HG02759 (cell line): ENCODE data around the gene SLC29A1.
"Not testable (repeated sequence)": the region's sequence is repeated elsewhere in the genome, so short reads cannot be mapped to it uniquely, and the experiment has no call there.

ENCODE experiments used
- ATAC-seq: cut with Tn5 transposase; IDR thresholded peaks from one replicate; pipeline ENCODE4 v1.9.1; 2021; ENCODE audit warnings: mild to moderate bottlenecking, moderate library complexity; ENCODE audit not compliant: unreplicated experiment

SLC29A1 gene

DNA sequence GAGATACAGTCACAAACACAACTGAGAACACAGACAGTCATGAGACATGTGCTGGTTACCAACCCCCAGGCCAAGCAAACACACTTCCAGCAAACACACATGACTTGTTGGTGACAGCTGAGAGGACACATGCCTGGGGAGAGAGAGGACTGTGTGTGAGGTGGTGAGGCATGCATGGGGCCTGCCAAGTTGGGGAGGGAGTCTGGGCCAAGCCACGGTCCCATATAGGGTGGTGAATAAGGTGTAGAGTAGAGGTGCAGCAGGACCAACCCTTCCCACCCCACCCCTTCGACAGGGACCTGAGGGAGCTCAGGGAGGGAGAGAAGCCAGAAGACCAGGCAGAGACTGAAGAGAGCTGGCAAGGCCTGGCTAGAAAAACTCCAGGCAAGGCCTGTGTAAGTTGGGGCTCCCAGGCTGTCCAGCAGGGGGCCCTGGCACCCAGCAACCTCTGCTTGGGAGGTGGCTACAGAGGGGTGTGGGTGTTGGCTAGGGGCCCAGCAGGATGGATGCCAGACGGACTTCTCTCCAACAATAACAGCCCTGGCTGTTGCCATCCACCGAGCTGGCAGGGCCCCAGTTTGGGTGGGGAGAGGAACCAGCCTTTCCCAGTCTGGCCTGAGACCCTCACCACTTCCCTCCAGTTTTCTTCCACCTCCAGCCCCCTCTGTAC lies 2.0 kb upstream of the SLC29A1 start:
- peak; percentile 39 for ATAC-seq

DNA sequence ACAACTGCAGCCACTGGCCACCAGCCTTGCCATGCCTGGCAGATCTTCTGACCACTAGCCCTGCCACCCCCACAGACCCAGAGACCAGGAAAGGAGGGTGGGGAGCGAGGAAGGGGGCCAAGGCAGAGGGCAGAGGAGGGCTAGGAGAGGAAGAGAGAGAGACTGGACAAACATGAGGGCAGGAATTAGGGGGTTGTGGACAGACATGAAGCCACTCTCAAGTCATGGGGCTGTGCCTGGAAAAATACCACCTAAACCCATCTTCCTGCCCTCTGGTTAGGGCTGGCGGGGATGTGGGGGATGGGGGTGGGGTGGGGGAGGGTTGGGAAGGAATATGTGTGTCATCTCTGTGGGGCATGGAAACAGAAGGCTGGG lies 1.4 kb upstream of the SLC29A1 start:
- no peak for ATAC-seq

DNA sequence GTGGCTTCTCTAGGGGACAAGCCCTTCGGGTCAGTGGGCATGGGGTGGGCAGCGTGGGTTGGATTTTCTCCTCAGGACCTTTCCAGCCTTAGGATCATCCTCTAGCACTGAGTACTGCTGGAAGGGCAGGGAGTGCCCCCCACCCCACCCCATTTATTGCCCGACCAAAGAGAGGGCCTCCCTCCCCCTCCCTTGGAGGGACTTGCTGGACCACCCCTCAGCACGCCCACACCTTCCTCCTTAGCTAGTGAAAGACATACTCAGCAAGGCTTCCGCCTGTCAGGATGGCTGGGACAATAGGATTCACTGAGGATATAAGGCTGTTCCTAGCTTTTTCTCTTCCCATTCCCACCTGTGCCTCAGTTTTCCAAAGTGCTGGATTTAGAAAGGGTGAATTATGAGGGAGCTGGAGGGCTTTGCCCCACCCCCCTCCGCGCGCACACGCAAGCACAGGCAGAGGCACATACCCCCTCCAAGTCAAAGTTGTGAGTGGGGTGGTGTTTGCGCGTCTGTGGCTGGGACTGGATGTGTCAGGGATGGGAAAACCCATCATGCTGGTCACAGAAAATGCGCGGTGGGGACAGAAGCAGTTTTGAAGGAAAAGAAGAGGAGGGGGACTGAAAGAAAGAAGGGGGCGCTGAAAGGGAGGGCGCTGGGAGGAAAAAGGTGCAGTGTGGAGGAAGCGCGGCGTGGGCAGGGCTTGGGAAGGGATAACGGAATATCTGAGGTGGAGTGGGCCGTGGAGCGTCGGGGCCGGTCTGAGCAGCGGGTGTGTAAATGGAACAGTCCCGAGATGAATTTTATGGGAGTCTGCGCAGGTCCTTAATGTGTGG lies 693 bp upstream of the SLC29A1 start:
- no peak for ATAC-seq

DNA sequence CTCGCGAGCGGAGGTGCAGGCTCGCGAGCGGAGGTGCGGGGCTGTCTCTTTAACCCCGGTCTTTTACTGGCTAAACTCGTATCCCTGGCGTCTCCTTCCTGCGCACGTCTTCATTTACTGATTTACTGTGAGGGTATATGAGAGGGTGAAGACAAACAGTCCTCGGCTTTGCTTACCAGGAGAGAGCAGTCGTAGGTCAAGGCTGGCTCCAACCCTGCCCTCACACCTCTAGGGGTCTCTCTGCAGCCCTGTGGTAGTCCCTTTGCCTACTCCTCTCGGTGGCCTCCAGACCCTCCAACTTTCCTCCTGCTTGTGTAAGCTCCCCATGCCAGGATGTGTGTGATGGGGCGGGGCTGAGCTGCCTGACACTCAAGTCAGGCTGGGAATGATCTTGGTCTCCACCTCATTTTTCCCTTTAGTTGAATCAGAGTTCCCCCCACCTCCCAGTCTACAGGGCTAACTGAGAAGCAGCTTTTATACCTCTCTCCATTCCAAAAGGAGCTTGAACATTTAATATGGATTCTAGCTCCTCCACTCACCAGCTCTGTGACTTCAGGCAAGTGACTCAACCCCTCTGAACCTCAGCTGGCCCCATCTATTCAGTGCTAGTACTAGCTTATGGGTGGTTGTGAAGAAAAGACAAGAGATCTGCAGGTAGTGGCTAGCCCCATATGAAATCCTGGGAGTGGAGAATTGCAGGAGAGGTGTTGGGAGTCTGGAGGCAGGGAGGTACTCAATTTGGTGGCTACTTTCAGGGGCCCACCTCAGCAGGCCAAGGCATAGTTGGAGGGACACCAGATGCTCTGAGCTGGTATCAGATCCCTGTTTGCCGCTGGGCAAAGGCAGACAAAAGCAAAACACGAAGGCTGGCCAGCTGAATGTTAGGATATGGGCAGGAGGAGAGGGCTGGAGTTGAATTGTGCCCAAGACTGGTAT lies 902 bp downstream of the SLC29A1 start:
- ATAC-seq: peak; percentile 9

DNA sequence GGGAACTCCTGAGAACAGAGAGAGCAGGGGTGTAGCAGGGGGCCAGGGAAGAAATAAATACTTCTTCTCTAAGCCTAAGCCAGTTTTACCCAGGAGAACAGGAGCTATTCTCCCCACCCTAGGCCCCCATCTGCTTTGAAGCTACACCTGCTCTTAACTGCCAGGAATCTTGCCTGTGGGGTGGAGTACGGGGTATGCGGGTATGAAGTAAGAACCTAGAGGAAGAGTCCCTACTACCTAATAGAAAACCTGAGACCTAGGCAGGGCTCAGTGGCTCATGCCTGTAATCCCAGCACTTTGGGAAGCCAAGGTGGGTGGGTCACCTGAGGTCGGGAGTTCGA lies 1.5 kb downstream of the SLC29A1 start:
- ATAC-seq: no peak

GRCh38 chr6:44225579-44226325 lies 2.4 kb downstream of the SLC29A1 start:
- no peak for ATAC-seq

DNA sequence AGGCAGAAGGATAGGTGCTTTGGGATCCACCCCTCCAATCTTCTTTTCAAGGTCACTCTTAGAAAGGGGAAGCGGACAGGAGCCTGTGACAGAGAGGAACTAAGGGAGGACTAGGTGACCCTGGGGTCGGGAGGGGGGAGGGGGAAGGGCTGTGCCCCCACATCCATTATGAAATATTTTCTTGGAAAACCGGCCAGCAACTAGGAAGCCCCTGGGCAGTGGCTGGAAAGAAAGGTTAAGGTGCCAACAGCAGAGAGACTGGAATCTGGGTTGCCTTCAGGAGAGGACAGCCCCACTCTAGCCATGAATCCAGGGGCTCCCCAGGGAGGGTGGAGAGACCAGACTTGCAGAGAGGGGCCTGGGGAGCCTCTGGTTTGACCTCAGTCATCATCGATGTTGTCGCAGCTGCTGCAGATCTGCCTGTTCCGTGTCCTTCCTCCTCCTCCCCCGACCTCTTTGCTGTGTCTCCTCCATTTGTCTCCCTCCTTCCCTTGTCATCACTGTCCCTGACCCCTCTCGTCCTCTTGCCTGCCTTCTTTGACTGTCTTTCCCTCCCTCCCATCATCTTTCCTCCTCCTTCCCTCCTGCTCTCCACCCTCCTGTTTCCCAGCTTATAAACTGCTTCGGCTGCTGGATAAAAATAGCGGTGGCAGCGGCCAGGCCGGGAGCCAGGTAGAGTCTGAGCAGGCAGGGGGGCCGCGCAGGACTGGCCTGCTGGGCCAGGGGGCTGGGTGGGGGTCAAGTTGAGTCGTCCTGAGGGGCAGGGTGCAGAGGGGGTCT lies 3.2 kb downstream of the SLC29A1 start:
- no peak for ATAC-seq

DNA sequence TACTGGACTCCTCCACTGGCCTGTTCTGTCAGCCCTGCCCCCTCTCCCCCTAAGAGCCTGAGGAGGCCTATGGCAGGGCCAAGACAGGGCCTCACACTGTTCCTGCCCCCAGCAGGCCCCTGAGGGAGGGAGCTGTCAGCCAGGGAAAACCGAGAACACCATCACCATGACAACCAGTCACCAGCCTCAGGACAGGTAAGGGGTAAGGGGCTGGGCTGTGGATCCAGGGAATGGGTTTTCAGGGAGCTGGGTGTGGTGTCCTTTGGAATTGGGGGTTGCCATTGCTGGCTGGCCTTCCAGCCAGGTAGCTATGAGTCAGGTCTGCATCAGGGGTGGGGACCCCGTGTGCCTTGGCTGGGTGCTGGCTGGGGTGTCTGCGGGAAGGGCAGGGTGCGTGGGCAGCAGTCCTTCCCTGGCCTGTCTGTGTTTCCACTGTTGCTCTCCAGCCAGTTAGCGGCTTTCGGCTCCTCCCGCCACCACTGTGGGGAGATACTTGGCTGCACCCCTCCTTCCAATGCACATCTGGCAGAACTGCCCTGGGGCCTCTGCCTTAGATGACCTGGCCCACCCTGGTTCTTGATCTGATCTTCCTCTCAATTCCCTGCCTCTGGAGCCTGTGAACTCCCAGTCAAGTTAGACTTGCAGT lies 3.9 kb downstream of the SLC29A1 start:
- ATAC-seq: no peak

DNA sequence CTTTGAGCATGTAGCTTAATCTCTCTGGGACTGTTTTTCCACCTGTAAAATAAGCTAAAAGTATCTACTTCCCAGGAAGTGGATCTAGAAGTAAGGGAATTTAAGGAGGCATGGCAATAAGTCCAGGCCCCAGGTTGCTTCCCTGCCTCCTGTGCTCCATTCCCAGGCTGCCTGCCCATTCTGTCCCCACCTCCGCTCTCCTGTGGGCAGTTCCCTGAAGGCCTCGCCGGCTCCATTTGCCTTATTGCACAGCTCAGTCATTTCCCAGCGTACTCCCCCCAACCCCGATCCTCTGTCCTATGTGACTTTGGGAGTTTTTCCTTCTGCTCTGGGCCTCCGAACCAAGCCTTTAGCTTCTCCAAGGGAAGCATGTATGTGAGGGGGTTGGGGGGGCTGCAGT lies 4.6 kb downstream of the SLC29A1 start:
- ATAC-seq: no peak

DNA sequence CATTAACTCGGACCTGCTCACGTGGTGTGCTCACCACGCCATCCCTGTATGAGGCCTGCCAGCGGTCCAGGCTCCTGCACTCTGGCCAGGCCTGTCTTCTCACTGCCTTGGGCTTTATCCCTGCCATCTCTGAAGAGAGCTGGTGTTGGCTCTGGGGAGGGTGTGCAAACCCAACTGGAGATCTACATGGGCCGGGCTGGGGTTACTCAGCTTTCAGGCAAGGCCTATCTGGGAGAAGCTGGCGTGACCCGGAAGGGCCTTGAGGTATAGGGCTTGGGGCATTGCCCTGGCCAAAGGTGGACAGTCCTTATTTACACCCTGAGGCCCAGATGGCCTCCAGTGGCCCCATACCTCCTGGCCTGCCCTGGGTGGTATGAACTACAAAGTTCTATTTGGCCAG lies 5.0 kb downstream of the SLC29A1 start:
- no peak for ATAC-seq

DNA sequence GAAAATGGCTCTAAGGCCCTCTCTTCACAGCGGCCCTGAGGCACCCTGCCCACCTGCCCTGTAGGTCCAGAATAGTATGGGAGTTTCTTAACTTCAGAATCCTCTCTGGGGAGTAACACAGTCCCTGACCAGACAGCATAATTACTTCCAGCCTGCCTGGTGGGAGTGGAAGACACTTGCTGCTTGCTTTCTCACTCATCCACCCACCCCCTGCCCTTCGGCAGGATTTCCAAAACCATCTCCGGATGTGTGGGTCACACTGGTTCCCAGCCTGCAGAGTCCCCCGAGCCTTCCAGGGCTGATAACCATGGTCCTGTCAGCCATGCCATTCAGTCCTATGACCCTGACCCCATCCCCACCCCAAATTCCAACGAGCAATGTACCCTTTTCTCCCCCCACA lies 5.4 kb downstream of the SLC29A1 start:
- ATAC-seq: no peak

- no peak for ATAC-seq
Observed at GRCh38 chr6:44229376-44230033, 6.1 kb downstream of the SLC29A1 start.

DNA sequence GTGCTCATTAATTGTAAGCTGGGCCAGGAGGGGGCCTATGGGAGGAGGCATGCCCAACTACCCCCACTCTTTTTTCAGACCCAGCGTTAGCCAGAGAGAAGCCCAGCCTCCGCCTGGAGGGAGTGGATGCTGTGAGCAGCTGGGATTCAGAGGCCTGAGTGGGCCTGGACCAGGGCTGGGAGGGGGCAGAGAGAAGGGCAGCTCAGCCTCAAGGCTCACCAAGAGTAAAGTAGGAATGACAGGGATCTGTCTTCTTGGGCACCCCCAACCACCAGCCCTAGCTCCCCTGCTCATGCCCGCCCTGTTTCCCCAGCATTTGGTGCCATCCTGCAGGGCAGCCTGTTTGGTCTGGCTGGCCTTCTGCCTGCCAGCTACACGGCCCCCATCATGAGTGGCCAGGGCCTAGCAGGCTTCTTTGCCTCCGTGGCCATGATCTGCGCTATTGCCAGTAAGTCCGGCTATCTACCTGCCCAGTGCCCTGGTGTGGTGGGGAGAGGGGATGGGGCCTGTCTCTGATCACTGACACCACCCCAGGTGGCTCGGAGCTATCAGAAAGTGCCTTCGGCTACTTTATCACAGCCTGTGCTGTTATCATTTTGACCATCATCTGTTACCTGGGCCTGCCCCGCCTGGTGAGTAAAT lies 6.8 kb downstream of the SLC29A1 start:
- no peak for ATAC-seq

DNA sequence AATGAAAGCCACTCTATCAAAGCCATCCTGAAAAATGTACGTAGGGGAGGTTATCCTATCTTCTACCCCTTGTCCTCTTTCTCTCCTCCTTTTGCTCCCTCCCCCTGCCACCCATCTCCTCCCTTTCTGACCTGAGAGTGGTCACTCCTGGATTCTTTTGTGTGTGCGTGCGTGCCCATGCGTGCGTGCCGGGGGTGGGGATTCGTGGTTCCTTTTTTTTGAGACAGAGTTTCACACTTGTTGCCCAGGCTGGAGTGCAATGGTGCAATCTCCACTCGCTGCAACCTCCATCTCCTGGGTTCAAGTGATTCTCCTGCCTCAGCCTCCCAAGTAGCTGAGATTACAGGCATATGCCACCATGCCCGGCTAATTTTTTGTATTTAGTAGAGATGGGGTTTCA lies 8.0 kb downstream of the SLC29A1 start:
- not testable (repeated sequence) for ATAC-seq

DNA sequence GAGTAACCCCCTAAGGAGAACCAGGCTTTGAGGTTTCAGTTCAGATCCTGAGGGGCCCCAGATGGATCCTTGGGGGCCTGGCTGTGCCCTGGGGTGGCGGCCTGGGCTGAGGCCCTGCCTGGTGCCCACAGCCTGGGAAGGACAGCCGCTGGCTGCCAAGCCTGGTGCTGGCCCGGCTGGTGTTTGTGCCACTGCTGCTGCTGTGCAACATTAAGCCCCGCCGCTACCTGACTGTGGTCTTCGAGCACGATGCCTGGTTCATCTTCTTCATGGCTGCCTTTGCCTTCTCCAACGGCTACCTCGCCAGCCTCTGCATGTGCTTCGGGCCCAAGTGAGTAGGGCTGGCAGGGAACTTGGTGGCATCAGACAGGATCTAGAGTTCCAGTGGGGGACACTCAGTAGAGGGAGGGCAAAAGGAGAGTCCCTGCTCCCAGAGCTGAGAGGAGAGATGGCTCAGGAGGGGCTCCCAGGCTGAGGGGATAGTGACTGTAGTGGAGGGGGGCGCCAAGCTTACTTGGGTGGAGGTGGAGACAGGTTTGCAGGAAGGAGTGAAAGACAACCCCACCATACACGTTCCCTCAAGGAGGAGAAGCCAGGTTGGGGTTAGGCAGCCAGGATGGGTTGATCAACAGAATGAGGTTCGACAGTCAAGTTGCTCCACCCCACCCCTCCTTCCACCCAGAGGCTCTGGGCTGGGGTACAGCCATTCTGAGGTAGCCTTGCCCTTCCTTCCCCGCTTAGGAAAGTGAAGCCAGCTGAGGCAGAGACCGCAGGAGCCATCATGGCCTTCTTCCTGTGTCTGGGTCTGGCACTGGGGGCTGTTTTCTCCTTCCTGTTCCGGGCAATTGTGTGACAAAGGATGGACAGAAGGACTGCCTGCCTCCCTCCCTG lies 9.5 kb downstream of the SLC29A1 start:
- no peak for ATAC-seq

DNA sequence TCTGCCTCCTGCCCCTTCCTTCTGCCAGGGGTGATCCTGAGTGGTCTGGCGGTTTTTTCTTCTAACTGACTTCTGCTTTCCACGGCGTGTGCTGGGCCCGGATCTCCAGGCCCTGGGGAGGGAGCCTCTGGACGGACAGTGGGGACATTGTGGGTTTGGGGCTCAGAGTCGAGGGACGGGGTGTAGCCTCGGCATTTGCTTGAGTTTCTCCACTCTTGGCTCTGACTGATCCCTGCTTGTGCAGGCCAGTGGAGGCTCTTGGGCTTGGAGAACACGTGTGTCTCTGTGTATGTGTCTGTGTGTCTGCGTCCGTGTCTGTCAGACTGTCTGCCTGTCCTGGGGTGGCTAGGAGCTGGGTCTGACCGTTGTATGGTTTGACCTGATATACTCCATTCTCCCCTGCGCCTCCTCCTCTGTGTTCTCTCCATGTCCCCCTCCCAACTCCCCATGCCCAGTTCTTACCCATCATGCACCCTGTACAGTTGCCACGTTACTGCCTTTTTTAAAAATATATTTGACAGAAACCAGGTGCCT lies 10.2 kb downstream of the SLC29A1 start:
- no peak for ATAC-seq
